Kidney tubule cell (primary cell): ENCODE results near the gene AMER1.

Experiments used
- DNase-seq: peaks from one replicate; pipeline ENCODE4 v3.0.0-alpha.2; 2018; ENCODE audit warnings: low spot score

AMER1 gene

DNA sequence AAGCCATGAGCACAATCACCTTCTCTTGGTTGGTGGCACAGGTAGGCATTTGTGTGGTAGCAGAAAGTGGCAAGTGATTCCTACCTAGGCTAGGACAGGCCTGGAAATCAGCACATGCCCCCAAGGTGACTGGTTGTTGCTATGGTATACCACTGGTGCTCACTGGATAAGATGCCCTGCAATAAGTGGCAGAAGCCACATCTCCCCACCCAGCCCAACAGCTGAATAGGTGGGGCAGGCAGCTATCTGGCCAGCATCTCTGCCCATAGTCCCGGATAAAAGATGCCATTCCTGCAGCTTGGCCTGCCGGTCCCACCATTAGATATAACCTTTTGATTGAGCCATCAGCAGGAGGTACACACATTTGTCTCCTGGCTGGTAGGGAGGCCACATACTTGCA lies 21.1 kb downstream of the AMER1 start:
- no peak for DNase-seq

DNA sequence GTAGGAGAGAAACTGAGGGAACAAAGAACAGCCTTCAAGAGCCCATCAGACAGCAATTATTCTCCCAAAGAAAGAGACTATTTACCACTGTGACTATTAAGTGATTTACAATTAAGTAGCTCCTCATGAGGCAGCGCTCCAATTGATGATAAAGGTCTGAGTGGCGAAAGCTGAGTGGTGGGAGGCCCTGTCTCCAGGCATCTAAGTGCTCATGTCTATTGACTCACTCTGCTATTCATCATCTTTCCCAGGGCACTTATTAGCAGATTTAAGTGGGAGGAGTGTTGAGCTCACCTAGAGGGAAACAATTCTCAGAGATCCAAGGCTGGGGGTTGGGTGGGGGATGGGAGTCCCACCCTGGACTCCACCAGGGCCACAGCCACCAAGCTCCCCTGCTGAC lies 23.3 kb downstream of the AMER1 start:
- DNase-seq, result no peak

DNA sequence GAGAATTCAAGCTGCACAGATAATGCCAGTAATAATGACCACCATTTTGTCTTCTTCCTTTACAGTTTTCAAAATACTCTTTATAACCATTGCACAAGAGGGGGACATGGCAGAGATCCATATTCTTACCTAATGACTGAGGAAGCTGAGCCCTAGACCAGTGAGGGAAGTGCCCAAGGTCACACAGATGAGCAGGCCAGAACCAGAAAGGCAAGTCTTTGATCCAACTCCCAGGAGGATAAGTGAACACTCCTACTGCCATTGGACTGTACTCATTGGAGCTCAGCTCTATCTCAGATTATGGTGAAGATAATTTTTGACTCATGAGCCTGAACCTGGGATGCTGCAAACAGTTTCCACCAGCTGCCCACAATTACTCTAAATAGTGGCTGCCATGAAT lies 28.6 kb downstream of the AMER1 start:
- no peak for DNase-seq

DNA sequence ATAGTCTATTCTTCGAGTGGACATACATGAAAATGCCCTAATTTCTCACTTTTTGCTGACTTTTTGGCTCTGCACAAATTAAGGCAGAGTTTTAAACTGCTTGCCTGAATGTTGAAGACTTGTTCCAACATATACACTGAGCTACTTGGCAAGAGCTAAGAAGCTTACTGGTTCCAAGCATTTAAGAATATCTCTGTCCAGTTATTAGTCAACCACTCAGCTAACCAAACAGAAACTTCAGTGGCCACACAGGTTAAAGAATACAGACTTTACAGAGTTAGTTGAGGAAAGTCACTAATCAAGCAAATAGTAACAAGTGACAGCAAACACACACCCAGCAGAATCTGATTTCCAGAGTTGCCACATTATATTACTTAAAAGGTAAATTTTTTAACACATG lies 35.5 kb downstream of the AMER1 start:
- no peak for DNase-seq

DNA sequence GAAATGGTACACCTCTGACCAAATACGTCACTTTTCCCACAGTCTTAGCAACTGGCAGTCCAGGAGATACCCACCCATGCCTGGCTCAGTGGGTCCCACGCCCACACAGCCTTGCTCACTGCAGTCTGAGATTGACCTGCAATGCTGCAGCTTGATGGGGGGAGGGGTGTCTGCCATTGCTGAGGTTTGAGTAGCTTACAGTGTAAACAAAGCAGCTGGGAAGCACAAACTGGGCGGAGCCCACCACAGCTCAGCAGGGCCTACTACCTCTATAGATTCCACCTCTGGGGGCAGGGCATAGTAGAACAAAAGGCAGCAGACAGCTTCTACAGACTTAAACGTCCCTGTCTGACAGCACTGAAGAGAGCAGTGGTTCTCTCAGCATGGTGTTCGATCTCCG lies 52.7 kb downstream of the AMER1 start:
- DNase-seq, result no peak

DNA sequence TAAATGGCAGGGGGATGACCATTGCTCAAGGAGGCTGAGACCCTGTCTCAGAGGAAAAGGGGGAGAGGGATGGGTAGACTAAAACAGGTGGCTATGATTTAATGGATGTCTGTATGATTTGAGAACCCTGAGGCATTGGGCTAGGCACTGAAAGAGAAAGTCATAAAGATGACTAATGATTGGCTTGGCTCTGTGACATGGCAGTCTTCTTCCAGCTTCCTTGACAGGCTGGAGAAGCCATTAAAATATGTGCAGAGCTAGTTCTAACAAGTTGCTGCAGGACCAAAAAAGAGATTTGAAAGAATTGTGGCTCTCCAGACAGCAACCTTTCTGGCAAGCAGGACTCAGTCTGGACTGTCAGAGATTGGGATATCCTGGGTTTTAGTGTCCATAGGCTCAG lies 53.6 kb downstream of the AMER1 start:
- no peak for DNase-seq

DNA sequence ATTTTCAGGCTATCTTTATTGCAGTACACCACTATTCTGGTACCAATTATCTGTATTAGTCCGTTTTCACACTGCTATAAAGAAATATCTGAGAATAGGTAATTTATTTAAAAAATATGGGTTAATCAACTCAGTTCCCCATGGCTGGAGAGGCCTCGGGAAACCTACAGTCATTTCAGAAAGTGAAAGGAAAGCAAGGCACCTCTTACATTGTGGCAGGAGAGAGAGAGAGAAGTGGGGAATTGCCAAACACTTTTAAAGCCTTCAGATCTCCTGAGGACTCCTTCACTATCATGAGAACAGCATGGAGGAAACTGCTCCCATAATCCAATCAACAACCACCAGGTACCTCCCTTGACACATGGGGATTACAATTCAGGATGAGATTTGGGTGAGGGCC lies 54.7 kb downstream of the AMER1 start:
- DNase-seq, result no peak
